HG03439 (cell line): ENCODE data around the gene LRRC51.
"Not testable (repeated sequence)": the region's sequence is repeated elsewhere in the genome, so short reads cannot be mapped to it uniquely, and the experiment has no call there.

ENCODE experiments used
- ATAC-seq: cut with Tn5 transposase; IDR thresholded peaks from one replicate; pipeline ENCODE4 v1.9.1; 2021; ENCODE audit warnings: mild to moderate bottlenecking, moderate library complexity; ENCODE audit not compliant: unreplicated experiment

The LRRC51 gene

DNA sequence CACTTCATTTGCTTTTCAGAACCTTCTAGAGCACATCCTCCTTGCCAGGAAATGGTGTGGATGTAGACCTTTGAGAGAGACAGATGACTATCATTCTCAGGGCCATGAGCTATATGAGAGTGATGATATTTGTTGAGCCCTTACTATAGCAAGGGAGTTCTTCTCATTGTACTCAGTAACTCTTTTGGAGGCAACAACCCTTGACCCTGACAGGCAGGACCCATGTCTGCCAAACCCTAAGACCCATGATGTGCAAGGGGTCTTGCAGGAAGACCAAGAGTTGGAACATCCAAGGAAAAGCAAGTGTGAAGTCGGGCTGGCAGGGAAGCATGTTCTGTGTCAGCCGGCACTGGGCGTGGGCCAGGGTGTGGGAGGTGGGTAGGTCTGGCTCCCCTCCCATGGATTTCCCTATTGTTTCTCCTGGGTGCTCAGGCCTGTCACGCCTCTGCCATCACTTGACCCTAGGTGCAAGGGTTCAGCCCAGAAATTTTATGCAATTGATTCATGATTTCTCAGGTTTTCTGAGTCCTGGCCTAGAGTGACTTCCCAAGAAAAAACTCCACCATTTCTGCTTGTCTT is 56.1 kb downstream of the LRRC51 start:
- no peak for ATAC-seq

DNA sequence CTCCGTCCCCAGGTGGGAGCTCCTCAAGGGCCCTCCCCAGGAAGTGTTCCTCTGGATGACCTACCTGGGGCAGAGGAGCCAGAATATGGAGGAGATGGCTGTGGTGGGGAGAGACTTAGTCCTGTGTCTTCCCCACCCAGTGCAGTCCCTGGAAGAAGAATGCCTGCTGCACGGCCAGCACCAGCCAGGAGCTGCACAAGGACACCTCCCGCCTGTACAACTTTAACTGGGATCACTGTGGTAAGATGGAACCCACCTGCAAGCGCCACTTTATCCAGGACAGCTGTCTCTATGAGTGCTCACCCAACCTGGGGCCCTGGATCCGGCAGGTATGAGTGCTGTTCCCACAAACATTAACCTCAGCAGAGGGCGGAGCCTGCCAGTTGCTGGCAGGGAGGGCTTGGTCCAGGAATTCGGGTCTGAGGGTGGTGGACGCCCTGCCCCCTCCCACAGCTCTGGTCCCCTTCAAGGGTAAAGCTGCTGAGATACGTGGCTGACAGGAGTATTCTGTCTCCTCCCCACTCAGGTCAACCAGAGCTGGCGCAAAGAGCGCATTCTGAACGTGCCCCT is 58.3 kb downstream of the LRRC51 start:
- ATAC-seq = no peak

DNA sequence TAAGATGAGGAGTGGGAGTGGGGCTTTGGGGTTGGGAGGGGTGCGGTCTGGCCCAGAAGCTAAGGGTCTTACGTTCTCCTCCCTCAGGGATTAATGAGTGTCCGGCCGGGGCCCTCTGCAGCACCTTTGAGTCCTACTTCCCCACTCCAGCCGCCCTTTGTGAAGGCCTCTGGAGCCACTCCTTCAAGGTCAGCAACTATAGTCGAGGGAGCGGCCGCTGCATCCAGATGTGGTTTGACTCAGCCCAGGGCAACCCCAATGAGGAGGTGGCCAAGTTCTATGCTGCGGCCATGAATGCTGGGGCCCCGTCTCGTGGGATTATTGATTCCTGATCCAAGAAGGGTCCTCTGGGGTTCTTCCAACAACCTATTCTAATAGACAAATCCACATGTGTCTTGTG is 58.9 kb downstream of the LRRC51 start:
- no peak for ATAC-seq

DNA sequence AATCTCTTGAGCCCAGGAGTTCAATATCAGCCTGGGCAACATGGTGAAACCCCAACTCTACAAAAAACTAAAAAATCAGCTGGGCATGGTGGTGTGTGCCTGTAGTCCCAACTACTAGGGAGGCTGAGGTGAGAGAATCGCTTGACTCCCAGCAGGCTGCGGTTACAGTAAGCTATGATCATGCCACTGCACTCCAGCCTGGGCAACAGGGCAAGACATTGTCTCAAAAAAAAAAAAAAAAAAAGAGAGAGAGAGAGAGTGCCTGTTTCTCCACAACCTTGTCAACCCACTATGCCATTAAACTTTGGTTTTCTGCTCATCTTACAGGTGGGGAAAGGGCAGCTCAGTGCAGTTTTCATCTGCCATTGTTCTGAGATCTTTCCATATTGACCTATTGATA is 60.0 kb downstream of the LRRC51 start:
- ATAC-seq = no peak

DNA sequence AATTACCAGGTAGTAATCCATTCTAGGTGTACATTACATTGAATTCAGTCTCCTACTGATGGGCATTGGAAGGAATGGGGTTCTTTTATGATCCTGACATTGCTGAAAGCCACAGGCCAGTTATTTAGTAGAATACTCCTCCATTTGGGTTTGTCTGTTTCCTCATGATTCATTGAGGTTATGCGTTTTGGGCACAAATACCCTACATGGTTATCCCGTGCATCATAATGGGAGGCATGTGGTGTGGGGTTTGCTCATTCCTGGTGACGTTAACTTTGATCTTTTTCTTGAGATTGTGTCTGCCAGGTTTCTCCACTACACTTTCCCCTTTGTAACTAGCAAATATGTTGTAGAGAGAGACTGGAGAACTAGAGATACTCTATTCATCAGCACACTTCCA is 60.4 kb downstream of the LRRC51 start:
- no peak for ATAC-seq

- not testable (repeated sequence) for ATAC-seq
These were observed 61.4 kb downstream of the LRRC51 start for GRCh38 chr11:72142086-72142485.

DNA sequence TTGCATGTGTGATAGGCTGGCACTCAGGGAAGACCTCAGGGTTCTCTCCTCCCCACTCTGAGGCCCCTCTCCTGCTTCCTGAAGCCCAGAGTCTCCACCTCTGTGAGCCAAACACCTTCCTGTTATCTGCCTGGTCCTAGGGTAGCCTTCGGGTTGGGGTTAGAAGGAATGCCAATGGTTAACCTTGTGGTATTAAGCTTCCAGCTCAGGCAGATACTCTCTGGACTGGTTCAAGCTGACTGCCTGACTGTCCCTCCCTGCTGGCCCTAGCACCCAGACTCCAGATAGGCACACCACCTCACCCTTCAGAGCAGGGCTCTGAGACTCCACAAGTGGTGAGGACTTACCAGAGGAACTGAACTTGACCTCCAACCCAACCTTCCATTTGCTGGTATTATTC is 61.9 kb downstream of the LRRC51 start:
- not testable (repeated sequence) for ATAC-seq

DNA sequence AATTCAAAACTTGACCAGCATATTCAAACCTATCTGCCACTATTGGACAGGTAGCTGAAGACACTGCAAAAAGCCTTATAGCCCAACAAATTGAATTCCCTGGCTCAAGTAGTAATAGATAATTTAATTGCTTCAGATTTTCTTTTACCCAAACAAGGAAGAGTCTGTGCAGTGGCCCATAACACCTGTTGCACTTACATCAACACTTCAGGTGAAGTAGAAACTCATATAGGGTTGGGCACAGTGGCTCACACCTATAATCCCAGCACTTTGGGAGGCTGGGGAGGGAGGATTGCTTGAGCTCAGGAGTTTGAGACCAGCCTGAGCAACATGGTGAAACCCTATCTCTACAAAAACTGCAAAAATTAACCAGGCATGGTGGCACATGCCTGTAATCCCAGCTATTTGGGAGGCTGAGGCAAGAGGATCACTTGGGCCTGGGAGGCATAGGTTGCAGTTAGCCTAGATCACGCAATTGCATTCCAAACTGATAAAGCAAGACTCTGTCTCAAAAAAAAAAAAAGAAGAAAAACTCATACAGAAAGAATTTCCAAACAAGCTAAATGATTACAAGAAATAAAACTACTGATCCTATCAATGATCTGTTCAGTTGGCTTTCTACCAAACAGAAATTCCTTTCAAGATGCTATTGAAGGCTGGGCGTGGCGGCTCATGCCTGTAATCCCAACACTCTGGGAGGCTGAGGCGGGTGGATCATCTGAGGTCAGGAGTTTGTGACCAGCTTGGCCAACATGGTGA is 64.3 kb downstream of the LRRC51 start:
- ATAC-seq = no peak
